Smooth muscle cell of trachea (primary cell): ENCODE measurements around the gene CREB3L1. TPM values are rescaled to one million over a fixed set of nuclear protein-coding genes. Genes with fewer than 3 reads are reported as not detected.

Source experiments
- total RNA-seq: library from RNA; depleted of rRNA; stranded (reverse); fragments of >200 nt; gene quantifications from 2 replicates; pipeline ENCODE4 v1.2.1, GENCODE V29; 2014

The CREB3L1 gene, protein sequence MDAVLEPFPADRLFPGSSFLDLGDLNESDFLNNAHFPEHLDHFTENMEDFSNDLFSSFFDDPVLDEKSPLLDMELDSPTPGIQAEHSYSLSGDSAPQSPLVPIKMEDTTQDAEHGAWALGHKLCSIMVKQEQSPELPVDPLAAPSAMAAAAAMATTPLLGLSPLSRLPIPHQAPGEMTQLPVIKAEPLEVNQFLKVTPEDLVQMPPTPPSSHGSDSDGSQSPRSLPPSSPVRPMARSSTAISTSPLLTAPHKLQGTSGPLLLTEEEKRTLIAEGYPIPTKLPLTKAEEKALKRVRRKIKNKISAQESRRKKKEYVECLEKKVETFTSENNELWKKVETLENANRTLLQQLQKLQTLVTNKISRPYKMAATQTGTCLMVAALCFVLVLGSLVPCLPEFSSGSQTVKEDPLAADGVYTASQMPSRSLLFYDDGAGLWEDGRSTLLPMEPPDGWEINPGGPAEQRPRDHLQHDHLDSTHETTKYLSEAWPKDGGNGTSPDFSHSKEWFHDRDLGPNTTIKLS
- total RNA-seq: 42.3 and 56.1 TPM in 2 replicates

DNA sequence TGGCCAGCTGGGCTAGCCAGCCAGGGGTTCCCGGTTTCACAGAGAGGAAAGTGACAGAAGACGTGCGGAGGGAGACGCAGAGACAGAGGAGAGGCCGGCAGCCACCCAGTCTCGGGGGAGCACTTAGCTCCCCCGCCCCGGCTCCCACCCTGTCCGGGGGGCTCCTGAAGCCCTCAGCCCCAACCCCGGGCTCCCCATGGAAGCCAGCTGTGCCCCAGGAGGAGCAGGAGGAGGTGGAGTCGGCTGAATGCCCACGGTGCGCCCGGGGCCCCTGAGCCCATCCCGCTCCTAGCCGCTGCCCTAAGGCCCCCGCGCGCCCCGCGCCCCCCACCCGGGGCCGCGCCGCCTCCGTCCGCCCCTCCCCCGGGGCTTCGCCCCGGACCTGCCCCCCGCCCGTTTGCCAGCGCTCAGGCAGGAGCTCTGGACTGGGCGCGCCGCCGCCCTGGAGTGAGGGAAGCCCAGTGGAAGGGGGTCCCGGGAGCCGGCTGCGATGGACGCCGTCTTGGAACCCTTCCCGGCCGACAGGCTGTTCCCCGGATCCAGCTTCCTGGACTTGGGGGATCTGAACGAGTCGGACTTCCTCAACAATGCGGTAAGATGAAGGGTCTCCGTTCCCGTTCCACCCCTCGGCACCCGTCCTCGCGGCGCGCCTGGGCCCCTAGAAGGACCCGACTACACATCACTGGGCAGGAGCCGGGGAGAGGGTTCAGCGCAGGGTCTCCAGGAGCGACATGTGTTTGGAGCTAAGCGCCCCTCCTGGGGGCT is at the start of gene CREB3L1:
Gene CREB3L1, plus strand, starts transcription at position 41 of the 765 bp plus-strand sequence. Its CDS starts 450 bp downstream, at position 491.

DNA sequence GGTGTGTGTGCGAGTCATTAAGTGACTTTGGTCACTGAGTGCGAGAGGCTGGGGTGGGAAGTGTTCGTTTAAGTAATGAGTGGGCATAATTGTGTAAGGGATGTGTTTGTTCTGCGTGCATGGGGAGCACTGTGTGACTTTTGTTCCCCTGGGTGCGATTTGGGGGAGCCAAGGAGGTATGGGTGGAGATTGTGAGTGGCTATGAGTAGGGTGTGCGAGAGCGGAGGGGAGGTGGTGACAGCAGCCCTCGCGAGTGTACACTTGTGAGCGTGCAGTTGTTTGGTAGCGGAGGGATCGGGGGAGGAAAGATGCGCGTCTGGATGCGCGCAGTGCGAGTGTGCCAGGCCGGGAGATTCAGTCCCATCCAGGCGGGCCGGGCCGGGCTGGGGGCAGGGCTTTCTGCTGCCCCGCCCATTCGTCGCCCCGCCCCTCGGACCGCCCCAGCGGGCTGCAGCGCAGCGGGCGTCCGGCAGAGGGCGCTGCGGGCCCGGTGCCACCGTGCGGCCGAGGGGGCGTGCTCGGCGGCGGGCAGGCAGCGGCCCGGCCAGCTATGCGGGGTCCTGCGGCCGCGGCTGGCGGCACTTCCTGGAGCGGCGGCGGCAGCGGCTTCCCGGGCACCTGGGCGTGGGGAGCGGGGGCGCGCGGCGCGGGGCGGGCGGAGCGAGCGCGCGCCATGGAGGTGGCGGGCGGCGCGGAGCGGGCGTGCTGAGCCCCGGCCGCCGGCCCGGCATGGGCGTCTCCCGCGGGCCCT is 69.6 kb downstream of the CREB3L1 start, which contains the start of gene DGKZ:
Gene DGKZ, plus strand, starts transcription at position 578 of the 751 bp plus-strand sequence. CDS start 197 bp downstream, outside the sequence.

Other genes starting within 250 kb of the CREB3L1 start
- gene PHF21A, start 156.2 kb upstream of the CREB3L1 start, total RNA-seq: 17.7 and 21.5 TPM in 2 replicates
- gene DGKZ, start 69.8 kb downstream of the CREB3L1 start, total RNA-seq: 41.6 and 51.6 TPM in 2 replicates
- 35.8 and 44.5 TPM in 2 replicates for gene MDK, start 104.0 kb downstream of the CREB3L1 start, total RNA-seq
- gene CHRM4, start 114.1 kb downstream of the CREB3L1 start, total RNA-seq: 0.15 and 0.33 TPM in 2 replicates